MM.1S (cell line): ENCODE results near the gene SRRM3.

Experiments used
- CTCF ChIP-seq: fragments of 300-600 bp; sonication (generic); IDR thresholded peaks from 2 replicates; pipeline ENCODE4 v1.5.1; 2016; ENCODE audit warnings: antibody characterized with exemption, low read length, mixed read lengths
- EZH2 ChIP-seq: fragments of 300-600 bp; sonication (generic); optimal IDR thresholded peaks from 2 replicates; pipeline ENCODE3; 2017; ENCODE audit warnings: low read depth, mild to moderate bottlenecking, antibody characterized with exemption, low read length, mixed read lengths
- EZH2phosphoT487 ChIP-seq: fragments of 300-600 bp; sonication (generic); IDR thresholded peaks from 2 replicates; pipeline ENCODE4 v1.6.1; 2018; ENCODE audit warnings: antibody characterized with exemption, low read length

- TF ChIP-seq EZH2 (no peak), CTCF (no peak), EZH2phosphoT487 (no peak)
These were observed 21.1 kb downstream of the SRRM3 start for GRCh38 chr7:76222839-76223238.
